Activated CD4-positive, alpha-beta T cell treated with anti-CD3 and anti-CD28 coated beads, Interleukin-2, amount 50 U/mL, for 1 hour (primary cell): ENCODE measurements around the gene CHRNA9.
"Not testable (repeated sequence)": the region's sequence is repeated elsewhere in the genome, so short reads cannot be mapped to it uniquely, and the experiment has no call there.

Experiments used
- DNase-seq: peaks from one replicate; pipeline ENCODE4 v3.0.0-alpha.2; 2020

The CHRNA9 gene

GRCh38 chr4:40392241-40392640 lies 57.1 kb downstream of the CHRNA9 start:
- not testable (repeated sequence) for DNase-seq

DNA sequence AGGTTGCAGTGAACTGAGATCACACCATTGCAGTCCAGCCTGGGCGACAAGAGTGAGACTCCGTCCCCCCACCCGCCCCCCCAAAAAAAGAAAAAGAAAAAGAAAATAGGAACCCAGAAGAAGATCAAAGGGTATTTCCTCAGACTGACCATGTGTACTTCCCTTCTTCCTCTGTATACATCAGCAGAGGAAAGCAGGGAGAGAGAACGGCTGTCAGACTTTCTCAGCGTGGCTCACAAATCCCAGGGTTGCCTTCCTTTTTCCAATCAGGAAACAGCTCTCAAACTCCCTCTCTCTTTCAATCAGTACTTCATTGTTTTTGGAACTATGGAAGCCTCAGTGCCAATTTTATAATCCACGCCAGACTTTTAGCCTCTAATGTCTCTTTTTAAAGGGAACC lies 59.1 kb downstream of the CHRNA9 start:
- DNase-seq, result no peak

DNA sequence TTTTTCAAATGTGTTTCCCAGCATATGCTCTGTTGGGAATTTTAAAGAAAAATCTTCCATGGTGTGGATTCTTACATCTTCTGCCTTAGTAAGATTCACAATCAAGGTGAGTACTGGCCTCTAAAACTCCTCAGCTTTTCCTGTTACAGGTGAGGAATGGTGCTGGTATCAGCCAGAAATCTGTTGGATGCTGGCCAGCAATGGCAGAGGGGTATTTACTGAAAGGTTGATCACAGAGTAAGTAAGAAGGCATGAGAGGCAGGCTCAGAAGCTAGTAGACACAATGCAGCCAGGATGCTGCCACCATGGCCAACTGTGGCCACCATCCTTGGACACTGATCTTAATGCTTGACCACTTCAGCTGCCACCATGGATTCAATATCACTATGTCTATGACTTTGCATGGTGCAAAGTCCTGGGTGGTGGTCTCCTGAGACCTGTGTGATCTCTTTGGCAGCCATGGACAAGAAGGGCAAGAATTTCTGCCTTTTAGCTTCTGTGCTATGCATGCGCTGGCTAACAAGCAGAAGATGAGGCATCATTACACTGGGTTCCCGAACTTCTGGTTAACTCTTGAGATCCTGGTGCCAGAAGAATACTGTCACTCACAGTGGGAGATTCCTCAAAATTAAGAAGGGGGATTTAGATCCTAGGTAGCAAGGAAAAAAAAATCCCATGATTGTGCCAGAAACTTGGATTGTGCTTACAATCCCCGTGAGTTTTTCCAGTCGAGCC lies 60.2 kb downstream of the CHRNA9 start:
- no peak for DNase-seq

DNA sequence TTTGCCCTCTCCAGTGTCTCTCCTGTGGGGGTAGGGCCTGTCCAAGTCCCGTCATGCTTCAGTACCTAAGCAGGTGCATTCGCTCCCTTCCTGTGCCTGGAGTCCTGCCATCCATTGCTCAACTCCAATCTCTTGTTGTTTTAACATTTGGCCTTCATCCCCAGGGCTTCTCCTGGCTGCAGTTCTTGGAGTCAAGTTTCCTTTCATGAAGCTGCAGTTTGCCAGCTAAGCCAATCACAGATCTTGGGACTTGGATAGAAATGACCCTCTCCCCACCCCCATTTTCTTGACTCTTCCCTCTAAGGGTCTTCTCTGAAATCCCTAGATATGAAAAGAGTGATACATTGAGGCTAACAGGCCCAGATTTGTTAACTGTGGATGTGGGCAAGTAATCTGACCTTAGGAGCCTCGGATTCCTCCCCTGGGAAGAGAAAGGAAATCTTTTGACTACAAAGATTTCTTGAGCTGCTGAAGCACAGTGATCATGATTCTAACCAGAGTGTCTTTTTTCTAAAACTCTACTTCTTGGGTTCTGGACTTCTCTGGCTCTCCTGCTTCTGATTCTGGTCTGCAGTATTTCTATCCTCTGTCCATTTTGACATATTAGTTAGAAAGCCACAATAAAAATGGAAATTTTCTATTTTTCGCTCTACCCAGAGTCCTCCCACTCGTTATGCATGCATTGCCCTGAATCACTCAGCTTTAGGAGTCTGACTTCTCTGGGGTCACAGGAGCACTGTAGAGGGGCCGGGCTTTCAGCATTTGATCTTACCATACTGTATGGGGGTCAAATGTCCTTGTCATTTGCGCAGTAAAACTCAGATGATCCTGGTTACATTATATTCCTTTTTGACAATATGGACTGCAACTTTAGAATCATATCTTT lies 61.0 kb downstream of the CHRNA9 start:
- no peak for DNase-seq

GRCh38 chr4:40399578-40399977 lies 64.4 kb downstream of the CHRNA9 start:
- no peak for DNase-seq

DNA sequence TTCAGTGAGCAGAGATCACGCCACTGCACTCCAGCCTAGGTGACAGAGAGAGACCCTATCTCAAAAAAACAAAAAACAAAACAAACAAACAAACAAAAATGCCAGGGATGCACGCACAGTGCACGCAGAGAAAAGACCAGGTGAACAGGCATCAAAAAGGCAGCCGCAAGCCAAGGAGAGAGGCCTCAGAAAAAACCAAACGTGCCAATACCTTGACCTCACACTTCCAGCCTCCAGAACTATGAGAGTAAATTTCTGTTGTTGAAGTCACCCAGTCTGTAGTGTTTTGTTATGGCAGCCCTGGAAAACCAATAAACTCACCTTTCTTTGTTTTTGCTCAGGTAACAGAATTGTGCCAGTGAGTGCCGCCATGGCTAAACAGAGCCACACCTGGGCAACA lies 66.0 kb downstream of the CHRNA9 start:
- DNase-seq, result no peak

DNA sequence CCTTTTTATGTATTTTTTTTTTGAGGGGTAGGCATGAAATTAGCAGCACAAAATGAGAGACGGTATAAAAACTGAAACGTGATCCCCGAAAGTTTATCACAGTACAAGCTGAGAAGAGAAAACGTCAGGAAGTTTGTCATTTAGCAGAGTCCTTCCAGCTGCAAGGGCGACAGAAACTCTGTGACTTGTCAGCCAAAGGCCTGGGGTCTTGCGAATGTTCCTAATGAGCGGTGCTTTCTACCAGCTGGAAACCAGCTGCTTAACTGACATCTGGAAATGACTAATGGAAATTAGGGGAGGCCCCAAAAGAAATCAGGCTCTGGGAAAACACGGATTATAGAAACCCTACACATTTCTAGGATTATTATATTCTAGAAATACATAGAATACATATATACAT lies 66.5 kb downstream of the CHRNA9 start:
- no peak for DNase-seq

DNA sequence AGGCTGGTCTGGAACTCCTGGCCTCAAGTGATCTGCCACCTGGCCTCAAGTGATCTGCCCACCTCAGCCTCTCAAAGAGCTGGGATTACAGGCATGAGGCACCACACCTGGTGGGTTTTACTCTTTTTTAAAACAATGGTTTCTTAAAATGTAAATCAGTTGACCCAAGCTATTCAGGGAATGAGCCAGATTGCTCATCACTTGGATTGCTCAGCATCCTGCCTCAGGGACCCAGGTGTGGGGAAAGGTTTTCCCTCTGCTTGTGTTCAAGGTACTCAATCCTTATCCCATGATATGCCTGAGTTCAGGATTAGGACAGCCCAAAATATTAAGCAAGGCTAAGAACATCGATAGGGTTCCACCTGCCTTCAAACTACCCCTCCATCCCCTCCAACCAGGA lies 67.4 kb downstream of the CHRNA9 start:
- DNase-seq, result no peak

DNA sequence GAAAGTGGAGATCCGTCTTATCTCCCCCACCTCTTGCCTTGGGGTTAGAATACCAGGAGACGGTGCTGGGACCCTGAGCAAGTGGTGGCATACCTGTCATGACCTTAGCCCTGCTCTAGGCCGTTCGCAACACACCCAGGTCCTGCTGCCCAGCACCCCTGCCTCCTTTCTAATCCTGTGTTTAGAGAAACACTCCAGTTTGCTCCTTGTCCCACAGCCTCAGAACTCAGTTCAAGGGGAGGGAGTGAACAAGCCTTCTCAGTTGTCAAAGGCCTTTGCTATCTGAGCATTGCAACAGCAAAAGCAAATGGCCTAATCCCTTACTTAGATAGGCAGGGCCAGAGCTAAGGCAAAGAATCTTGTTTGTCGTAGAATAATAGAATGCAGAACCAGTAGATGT lies 67.9 kb downstream of the CHRNA9 start:
- no peak for DNase-seq
